ENCODE results near the gene CX3CL1.
"Not testable (repeated sequence)": the region's sequence is repeated elsewhere in the genome, so short reads cannot be mapped to it uniquely, and the experiment has no call there.

The CX3CL1 gene

GRCh38 chr16:57383276-57384247, 11.3 kb downstream of the CX3CL1 start:
- no peak for DNase-seq

DNA sequence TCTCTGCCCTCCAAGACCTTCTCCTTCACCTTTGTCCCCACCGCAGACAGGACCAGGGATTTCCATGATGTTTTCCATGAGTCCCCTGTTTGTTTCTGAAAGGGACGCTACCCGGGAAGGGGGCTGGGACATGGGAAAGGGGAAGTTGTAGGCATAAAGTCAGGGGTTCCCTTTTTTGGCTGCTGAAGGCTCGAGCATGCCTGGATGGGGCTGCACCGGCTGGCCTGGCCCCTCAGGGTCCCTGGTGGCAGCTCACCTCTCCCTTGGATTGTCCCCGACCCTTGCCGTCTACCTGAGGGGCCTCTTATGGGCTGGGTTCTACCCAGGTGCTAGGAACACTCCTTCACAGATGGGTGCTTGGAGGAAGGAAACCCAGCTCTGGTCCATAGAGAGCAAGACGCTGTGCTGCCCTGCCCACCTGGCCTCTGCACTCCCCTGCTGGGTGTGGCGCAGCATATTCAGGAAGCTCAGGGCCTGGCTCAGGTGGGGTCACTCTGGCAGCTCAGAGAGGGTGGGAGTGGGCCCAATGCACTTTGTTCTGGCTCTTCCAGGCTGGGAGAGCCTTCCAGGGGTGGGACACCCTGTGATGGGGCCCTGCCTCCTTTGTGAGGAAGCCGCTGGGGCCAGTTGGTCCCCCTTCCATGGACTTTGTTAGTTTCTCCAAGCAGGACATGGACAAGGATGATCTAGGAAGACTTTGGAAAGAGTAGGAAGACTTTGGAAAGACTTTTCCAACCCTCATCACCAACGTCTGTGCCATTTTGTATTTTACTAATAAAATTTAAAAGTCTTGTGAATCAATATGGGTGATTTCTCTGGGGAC, 12.2 kb downstream of the CX3CL1 start:
- no peak for DNase-seq

- no peak for DNase-seq
Measured at GRCh38 chr16:57385083-57385482, 12.8 kb downstream of the CX3CL1 start.

DNA sequence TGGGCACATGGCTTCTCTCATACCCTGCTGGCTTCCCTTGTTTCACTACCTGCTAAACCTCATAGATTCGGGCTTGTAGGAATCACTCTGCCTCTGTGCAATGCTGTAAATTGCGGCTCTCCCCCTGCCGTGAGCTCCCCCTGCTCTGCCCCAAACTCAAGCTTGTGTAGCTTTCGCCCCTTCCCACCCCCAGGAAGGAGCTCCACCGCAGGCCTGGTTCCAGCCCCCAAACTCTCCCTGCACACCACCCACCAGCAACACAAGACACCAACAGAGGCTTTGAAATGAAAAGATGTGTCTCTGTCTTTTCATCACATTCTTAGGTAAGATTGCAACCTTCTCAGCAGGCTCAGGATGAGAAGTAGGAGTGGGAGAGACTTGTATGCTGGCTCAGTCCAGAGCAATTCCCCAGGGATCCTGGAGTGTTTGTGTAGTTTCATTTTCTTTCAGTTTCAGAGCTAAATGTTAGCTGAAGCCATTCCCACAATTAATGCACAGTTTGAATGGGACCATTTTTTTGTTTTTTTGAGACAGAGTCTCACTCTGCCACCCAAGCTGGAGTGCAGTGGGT, 14.2 kb downstream of the CX3CL1 start:
- no peak for DNase-seq

- no peak for DNase-seq
Measured at GRCh38 chr16:57387598-57388354, 15.5 kb downstream of the CX3CL1 start.

DNA sequence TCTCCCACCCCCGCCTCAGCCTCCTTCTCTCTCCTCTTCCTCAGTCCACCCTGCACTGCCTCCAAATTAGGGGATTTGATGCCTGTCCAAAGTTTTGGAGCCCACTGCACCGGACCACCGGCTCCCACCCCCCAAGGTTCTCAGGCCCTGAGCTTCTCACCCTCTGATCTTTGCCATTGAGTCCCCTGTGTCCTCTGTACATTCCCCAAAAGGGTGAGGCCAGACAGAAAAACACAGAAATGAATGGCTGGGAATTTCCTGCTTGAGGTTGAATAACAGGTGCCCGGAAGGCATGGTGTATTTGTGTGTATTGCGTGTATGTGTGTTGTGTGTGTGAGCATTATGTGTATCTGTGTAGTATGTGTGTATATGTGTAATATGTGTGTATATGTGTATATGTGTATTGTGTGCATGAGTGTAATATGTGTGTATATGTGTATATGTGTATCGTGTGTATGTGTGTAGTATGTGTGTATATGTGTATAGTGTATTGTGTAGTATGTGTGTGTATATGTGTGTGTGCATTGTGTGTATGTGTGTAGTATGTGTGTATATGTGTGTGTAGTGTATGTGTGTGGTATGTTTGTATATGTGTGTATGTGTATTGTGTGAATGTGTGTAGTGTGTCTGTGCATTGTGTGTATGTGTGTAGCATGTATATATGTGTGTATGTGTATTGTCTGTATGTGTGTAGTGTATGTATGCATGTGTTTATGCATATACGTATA, 16.2 kb downstream of the CX3CL1 start:
- DNase-seq, result no peak

- DNase-seq, result no peak
Measured at GRCh38 chr16:57389087-57389468, 16.8 kb downstream of the CX3CL1 start.

GRCh38 chr16:57390636-57391295, 18.5 kb downstream of the CX3CL1 start:
- DNase-seq, result no peak

- DNase-seq, result no peak
Measured at GRCh38 chr16:57391300-57391699, 19.0 kb downstream of the CX3CL1 start.

DNA sequence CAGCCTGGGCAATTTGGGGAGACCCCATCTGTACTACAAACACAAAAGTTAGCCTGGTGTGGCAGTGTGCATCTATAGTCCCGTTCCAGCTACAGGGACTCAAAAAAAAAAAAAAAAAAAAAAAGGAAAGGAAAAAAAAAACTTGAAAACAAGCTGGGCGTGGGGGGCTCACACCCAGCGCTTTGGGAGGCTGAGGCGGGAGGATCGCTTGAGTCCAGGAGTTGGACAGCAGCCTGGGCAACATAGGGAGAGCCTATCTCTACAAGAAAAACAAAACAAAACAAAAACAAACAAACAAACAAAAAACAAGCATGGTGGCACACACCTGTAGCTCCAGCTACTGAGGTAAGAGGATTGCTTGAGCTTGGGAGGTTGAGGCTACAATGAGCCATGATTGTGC, 19.4 kb downstream of the CX3CL1 start:
- DNase-seq, result no peak

DNA sequence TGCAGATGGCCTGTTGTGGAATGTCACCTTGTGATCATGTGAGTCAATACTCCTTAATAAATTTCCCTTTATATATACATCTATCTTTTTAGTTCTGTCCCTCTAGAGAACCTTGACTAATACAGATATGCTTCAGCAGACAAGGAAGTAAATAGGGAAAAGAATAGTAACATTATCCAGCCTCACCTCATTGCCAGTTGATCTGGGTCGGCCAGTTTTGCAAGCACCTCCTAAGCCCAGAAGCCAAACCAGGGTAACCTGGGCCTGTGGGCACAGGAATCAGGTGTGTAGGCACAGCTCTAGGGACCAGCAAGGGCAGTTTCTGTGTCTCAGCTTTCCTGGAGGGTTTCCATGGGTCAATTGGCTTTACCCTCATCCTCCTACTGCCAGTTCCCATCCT, 20.4 kb downstream of the CX3CL1 start:
- DNase-seq, result no peak

- DNase-seq, result no peak
Measured at GRCh38 chr16:57394444-57394843, 22.2 kb downstream of the CX3CL1 start.

DNA sequence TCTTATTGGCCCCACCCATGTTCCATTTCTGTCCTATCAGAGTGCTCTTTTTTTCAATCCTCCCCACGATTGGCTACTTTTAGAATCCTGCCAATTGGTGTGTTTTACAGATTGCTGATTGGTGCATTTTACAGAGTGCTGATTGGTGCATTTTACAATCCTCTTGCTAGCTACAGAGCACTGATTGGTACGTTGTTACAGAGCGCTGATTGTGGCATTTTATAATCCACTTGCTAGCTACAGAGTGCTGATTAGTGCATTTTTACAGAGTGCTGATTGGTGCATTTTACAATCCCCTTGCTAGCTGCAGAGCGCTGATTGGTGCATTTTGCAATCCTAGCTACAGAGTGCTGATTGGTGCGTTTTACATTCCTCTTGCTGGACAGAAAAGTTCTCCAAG, 22.7 kb downstream of the CX3CL1 start:
- DNase-seq, result no peak

DNA sequence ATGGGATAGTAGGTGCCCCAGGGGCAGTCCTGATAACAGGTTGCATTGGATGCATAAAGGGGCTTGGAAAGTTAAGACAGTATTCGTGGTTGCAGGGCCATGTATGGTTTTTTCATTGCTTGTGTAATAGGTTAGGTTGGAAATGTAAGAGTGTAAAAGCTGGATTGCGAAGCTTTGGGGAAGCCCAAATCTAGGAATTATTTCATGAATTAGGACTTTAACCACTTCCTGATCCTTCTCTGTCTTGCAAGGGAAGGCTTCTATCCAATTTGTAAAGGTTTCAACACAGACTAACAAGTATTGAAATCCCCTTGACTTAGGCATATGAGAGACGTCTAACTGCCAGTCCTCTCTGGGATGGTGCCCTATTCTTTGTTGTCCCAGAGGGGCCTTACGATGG, 24.5 kb downstream of the CX3CL1 start:
- no peak for DNase-seq

- DNase-seq, result not testable (repeated sequence)
Measured at GRCh38 chr16:57397493-57397892, 25.2 kb downstream of the CX3CL1 start.

GRCh38 chr16:57401943-57402640, 29.8 kb downstream of the CX3CL1 start:
- DNase-seq, result no peak

GRCh38 chr16:57403965-57404817, 31.9 kb downstream of the CX3CL1 start, which contains the start of gene CCL17:
Gene CCL17, plus strand, starts transcription at chr16:57404767. Its CDS starts 9,166 bp downstream, at chr16:57413933.
- no peak for DNase-seq

- DNase-seq, result no peak
Measured at GRCh38 chr16:57405097-57405496, 32.8 kb downstream of the CX3CL1 start.

GRCh38 chr16:57406881-57407280, 34.6 kb downstream of the CX3CL1 start:
- DNase-seq, result no peak

All from activated CD4-positive, CD25-positive, alpha-beta regulatory T cell (primary cell).